ENCODE measurements around the gene CLEC4D.
"Not testable (repeated sequence)": the region's sequence is repeated elsewhere in the genome, so short reads cannot be mapped to it uniquely, and the experiment has no call there.

The CLEC4D gene

GRCh38 chr12:8532045-8532444 lies 18.7 kb downstream of the CLEC4D start:
- DNase-seq (ENCODE audit: low read depth in 2 of 2), result no peak

- not testable (repeated sequence) for DNase-seq (ENCODE audit: low read depth in 2 of 2)
These were observed 24.5 kb downstream of the CLEC4D start for GRCh38 chr12:8537820-8538219.

- DNase-seq (ENCODE audit: low read depth in 2 of 2), result not testable (repeated sequence)
These were observed 27.5 kb downstream of the CLEC4D start, which contains the start of gene CLEC4E for GRCh38 chr12:8540831-8541230. Gene CLEC4E (minus strand): TSS chr12:8540905. CDS start chr12:8540797, 108 bp downstream.

DNA sequence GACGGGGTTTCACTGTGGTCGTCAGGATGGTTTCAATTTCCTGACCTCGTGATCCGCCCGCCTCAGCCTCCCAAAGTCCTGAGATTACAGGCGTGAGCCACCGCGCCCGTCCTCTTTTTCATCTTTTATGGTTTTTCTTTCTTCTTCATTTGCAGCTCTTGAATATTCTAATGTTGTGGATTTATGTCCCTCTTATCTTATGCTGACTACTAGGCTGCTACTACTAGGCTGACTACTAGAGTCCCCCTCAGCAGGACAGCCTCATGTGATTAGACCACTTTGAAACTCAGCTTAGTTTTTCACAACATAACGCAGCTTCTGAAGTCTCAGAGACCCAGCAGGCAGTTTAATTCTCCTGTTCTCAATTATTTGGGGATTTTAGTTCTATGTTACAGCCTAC lies 28.3 kb downstream of the CLEC4D start:
- no peak for DNase-seq (ENCODE audit: low read depth in 2 of 2)

GRCh38 chr12:8544295-8544694 lies 31.0 kb downstream of the CLEC4D start:
- DNase-seq (ENCODE audit: low read depth in 2 of 2), result peak; percentile 54 to 65

GRCh38 chr12:8546591-8546990 lies 33.3 kb downstream of the CLEC4D start:
- DNase-seq (ENCODE audit: low read depth in 2 of 2), result no peak

DNA sequence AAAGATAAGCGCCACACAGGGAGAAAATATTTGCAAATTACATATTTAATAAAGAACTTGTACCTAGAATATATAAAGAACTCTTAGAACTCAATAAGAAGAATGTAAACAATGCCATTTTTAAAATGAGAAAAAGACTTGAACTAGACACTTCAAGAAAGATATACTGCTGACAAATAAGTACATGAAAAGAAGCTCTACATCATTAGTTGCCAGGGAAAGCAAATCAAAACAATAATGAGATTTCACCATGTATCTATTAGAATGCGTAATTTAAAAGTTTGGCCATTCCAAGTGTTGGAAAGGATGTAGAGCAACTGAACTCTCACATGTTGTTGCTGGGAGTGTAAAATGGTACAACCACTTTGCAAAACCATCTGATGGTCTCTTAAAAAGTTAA lies 34.3 kb downstream of the CLEC4D start:
- no peak for DNase-seq (ENCODE audit: low read depth in 2 of 2)

DNA sequence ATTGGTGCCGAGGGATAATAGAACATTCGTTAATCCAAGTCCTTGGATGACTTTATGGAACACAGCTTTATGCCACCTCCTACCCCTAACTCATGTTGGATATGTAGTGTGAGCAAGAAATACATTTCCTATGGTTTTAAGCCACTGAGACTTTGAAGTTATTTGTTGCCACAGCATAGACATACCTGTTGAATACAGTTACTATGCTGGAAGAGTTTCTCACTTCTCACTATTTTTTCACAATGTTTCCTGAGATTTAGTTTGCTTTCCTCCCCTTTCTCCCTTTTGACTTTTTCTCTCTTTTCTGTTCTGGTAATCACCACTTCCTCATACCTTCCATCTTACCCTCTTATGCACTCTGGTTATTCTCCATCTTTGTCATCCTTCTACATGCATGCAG lies 34.9 kb downstream of the CLEC4D start:
- DNase-seq (ENCODE audit: low read depth in 2 of 2), result no peak

DNA sequence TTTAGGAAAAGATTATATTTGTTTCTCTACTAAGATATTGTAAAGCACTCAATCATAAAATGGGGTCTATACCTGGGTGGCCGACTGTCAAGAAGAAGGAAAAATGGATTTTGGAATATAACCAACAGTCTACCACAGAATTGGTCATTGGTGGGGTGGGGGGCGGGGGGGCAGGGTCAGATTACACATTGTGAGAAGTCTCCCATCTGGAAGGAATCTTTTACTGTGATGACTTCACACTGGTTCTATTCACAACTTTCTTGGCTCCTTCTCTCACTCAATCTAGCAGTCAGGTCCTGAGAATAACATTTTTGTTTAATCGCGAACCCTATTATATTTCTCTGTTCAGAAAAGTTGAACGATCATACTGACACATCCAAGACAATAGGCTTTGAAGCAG lies 36.1 kb downstream of the CLEC4D start:
- DNase-seq (ENCODE audit: low read depth in 2 of 2), result no peak

GRCh38 chr12:8553088-8553627 lies 39.9 kb downstream of the CLEC4D start:
- no peak for DNase-seq (ENCODE audit: low read depth in 2 of 2)

DNA sequence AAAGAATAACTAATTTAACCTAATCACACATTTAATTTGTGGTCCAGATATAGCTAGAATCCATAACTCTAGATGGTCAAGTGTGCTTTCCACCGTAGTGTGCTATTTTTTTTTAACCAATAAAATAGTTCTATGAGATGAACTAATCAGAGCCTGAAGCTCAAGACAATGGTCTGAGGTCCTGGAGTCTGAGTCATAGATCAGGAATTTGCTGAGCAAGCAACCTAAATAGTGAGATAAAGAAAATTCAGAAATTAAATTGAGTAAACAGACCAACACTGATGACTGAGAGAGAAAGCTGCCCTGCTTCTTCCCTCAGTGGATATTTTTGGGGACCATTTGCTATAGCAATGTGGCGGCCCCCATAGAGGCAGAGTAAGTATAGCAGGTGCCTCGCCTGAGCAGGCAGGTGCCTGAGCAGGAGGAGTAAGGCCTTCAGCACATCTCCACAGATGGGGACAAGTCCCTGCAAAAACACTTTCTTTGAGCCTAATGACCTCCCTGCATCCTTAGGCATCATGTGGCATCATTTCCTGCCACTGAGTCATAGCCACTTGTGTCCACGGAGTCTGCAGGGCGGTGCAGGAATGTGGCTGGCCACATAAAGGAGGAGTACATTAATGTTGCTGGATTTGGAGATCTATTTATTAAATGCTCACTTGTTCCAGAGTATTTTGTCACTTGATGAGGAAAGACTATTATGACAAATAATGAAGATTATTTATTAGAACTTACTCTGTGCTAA lies 41.3 kb downstream of the CLEC4D start:
- DNase-seq (ENCODE audit: low read depth in 2 of 2), result no peak

- DNase-seq (ENCODE audit: low read depth in 2 of 2), result no peak
These were observed 43.3 kb downstream of the CLEC4D start for GRCh38 chr12:8556531-8557097.

DNA sequence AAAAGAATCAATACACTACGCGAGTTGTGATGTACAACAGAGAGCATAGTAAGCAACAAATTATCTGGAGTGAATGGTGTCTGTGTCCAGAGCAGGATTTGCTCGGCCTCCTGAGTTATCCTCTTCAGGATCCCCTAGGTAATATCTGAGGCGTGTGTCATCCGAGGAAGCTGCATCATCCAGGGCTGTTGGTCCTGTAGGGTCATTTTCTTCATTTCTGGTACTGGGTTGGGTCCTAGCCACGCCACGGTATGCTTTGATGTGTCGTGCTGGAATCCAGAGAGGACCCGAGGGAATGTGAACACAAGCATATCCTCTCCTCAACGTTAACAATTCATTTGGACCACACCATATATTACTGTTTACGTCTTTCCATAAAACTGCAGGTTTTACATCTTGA lies 46.4 kb downstream of the CLEC4D start:
- DNase-seq (ENCODE audit: low read depth in 2 of 2), result no peak

GRCh38 chr12:8561011-8561410 lies 47.7 kb downstream of the CLEC4D start:
- no peak for DNase-seq (ENCODE audit: low read depth in 2 of 2)

- DNase-seq (ENCODE audit: low read depth in 2 of 2), result no peak
These were observed 49.0 kb downstream of the CLEC4D start for GRCh38 chr12:8562310-8562709.

DNA sequence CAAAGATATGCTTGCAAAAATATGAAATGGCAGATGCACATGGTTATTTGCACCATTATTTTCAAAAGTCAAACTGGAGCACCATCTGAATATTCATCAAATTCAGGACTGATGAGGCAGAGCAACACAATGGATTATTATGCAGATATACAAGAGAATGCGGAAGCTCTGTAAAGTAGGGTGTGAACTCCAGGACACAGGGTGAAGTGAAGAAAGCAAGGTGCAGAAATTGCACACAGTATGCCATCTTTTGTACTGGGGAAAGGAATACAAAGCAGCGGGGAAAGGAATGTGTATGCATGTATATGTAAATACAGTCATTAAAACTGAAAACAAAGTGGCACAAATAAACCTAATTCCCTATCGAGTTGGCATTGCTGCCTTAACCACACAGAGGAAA lies 50.1 kb downstream of the CLEC4D start:
- no peak for DNase-seq (ENCODE audit: low read depth in 2 of 2)

GRCh38 chr12:8564656-8565055 lies 51.4 kb downstream of the CLEC4D start:
- DNase-seq (ENCODE audit: low read depth in 2 of 2), result no peak

DNA sequence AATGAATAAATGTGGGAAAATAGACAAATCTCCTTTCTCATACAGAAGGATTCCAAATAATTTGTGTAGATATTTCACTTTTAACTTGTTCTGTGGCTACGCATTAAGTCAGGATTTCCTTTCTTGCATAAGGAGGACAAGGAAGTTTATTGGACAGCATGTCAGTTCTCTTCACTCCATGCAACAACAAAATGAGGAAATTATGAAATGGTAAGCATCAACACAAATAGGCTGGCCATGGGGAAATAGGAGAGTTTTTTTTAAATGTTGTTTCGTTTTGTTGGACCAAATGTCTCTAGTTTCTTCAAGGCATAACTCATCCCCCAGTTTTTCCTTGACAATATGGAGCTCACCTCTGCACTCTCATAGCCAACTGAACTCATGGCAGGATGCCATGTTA lies 52.7 kb downstream of the CLEC4D start:
- DNase-seq (ENCODE audit: low read depth in 2 of 2), result not testable (repeated sequence)

GRCh38 chr12:8566525-8566924 lies 53.2 kb downstream of the CLEC4D start:
- DNase-seq (ENCODE audit: low read depth in 2 of 2), result no peak
